22Rv1 (cell line): ENCODE results near the gene CAMK2B.

Source experiments
- CTCF ChIP-seq: fragments of 450-650 bp; IDR thresholded peaks from 2 replicates; pipeline ENCODE4 v1.5.1; 2017; ENCODE audit warnings: mild to moderate bottlenecking
- ZFX ChIP-seq: fragments of 450-650 bp; IDR thresholded peaks from 2 replicates; pipeline ENCODE4 v1.6.1; 2017; ENCODE audit warnings: antibody characterized with exemption, borderline replicate concordance

- TF ChIP-seq CTCF: no peak
- TF ChIP-seq ZFX: no peak
These were observed 100.3 kb downstream of the CAMK2B start for GRCh38 chr7:44224974-44225565.
